ENCODE data around the gene AAMDC.
"Not testable (repeated sequence)": the region's sequence is repeated elsewhere in the genome, so short reads cannot be mapped to it uniquely, and the experiment has no call there.

AAMDC gene

GRCh38 chr11:77890100-77890614 lies 69.2 kb downstream of the AAMDC start:
- not testable (repeated sequence) for DNase-seq

- not testable (repeated sequence) for DNase-seq
Observed at GRCh38 chr11:77890619-77891056, 69.7 kb downstream of the AAMDC start.

- DNase-seq, result not testable (repeated sequence)
Observed at GRCh38 chr11:77891256-77891655, 70.3 kb downstream of the AAMDC start.

GRCh38 chr11:77891703-77892102 lies 70.8 kb downstream of the AAMDC start:
- DNase-seq, result not testable (repeated sequence)

GRCh38 chr11:77894949-77895348 lies 74.0 kb downstream of the AAMDC start:
- not testable (repeated sequence) for DNase-seq

GRCh38 chr11:77908835-77909234 lies 87.9 kb downstream of the AAMDC start:
- no peak for DNase-seq

- no peak for DNase-seq
Observed at GRCh38 chr11:77909277-77909676, 88.3 kb downstream of the AAMDC start.

- not testable (repeated sequence) for DNase-seq
Observed at GRCh38 chr11:77910828-77911227, 89.9 kb downstream of the AAMDC start.

- DNase-seq, result not testable (repeated sequence)
Observed at GRCh38 chr11:77913608-77914306, 92.8 kb downstream of the AAMDC start.

GRCh38 chr11:77914307-77914791 lies 93.4 kb downstream of the AAMDC start:
- DNase-seq, result not testable (repeated sequence)

GRCh38 chr11:77917713-77918112 lies 96.8 kb downstream of the AAMDC start:
- DNase-seq, result not testable (repeated sequence)
